ENCODE results near the gene FBN1.

Gene FBN1

DNA sequence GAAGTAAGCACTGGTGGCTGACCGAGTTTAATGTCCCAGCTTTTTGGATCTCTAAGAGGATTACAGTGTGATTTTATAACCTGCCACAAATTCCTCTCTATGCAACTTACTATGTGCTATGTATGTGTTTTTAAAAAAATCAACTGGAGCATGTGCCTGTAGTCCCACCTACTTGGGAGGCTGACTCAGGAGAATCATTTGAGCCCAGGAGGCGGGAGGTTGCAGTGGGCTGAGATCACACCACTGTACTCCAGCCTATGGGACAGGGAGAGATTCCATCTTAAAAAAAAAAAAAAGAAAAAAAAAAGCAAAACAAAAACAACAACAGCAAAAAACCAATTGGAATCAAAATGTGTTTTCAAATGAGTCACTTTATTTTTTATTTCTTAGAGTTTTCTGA is 284.7 kb downstream of the FBN1 start:
- Histone ChIP-seq H3K4me3 (ENCODE audit: low read length) (no peak overlapping the region), H3K4ac (ENCODE audit: low read depth, low read length) (no peak overlapping the region), H3K79me1 (ENCODE audit: low read length) (no peaks in the 10 kb centered on the region), H3K23ac (ENCODE audit: low read length) (no peak overlapping the region), H3K18ac (ENCODE audit: low read length) (no peak overlapping the region), H2AK5ac (ENCODE audit: low read length) (no peak overlapping the region), H3K27ac (ENCODE audit: low read depth, low read length) (no peak overlapping the region), H4K8ac (ENCODE audit: low read depth, low read length) (no peak overlapping the region), H3K27me3 (ENCODE audit: insufficient read depth, low read length, poor library complexity) (no peaks in the 10 kb centered on the region), H3K36me3 (ENCODE audit: control insufficient read depth, insufficient read depth, low read length) (no peaks in the 10 kb centered on the region), H2BK5ac (ENCODE audit: low read length) (no peak overlapping the region), H2BK120ac (ENCODE audit: low read depth, low read length) (no peak overlapping the region), H3K56ac (ENCODE audit: low read length) (no peak overlapping the region), H3K79me2 (ENCODE audit: control insufficient read depth, insufficient read depth, low read length) (no peaks in the 10 kb centered on the region), H3K9ac (ENCODE audit: low read length) (no peak overlapping the region), H4K5ac (ENCODE audit: low read length) (no peak overlapping the region), H3K4me2 (ENCODE audit: low read length) (no peak overlapping the region), H3K4me1 (ENCODE audit: control insufficient read depth, low read depth, low read length) (no peaks in the 10 kb centered on the region), H2BK15ac (replicated peaks; ENCODE audit: low read depth) (no peak overlapping the region)
- no CpG with 5 or more reads among the region's 2 CpGs for WGBS (ENCODE audit: extremely low coverage, insufficient coverage, low lambda C conversion rate)
- peak; percentile 51 for DNase-seq

Measured in mesendoderm (in vitro differentiated cells).